DOHH2 (cell line): Measurements from ENCODE around the gene HSPB9.

ENCODE experiments used
- H3F3A ChIP-seq: fragments of 200-600 bp; sonication (generic), shearing (Covaris generic); 2 replicates; pipeline ENCODE4 v1.6.0; 2016; ENCODE audit warnings: antibody characterized with exemption, mild to moderate bottlenecking; ENCODE audit not compliant: control insufficient read depth, insufficient read depth
- H3K27ac ChIP-seq: fragments of 200-600 bp; sonication (generic); 2 replicates; pipeline ENCODE4 v1.5.1; 2014; ENCODE audit warnings: low read depth, mild to moderate bottlenecking, low read length, moderate library complexity
- H3K27me3 ChIP-seq: fragments of 200-600 bp; sonication (generic); 2 replicates; pipeline ENCODE4 v1.6.1; 2014; ENCODE audit warnings: mild to moderate bottlenecking, low read length, mixed read lengths; ENCODE audit not compliant: control insufficient read depth
- H3K36me3 ChIP-seq: fragments of 200-600 bp; sonication (generic); 2 replicates; pipeline ENCODE4 v1.6.1; 2014; ENCODE audit warnings: mild to moderate bottlenecking, low read length, moderate library complexity, mixed read lengths; ENCODE audit not compliant: control insufficient read depth
- H3K4me1 ChIP-seq: fragments of 200-600 bp; sonication (generic); 2 replicates; pipeline ENCODE4 v1.6.1; 2014; ENCODE audit warnings: mild to moderate bottlenecking, low read length, mixed read lengths; ENCODE audit not compliant: control insufficient read depth
- H3K4me2 ChIP-seq: fragments of 200-600 bp; sonication (generic); 2 replicates; pipeline ENCODE4 v1.6.0; 2014; ENCODE audit warnings: mild to moderate bottlenecking, low read length, moderate library complexity
- H3K4me3 ChIP-seq: fragments of 200-600 bp; sonication (generic); 2 replicates; pipeline ENCODE4 v1.5.1; 2014; ENCODE audit warnings: mild to moderate bottlenecking, low read length, mixed read lengths
- H3K79me2 ChIP-seq: fragments of 200-600 bp; sonication (generic); 2 replicates; pipeline ENCODE4 v1.6.1; 2014; ENCODE audit warnings: mild to moderate bottlenecking, low read length, mixed read lengths; ENCODE audit not compliant: control insufficient read depth
- H3K9me2 ChIP-seq: fragments of 200-600 bp; sonication (generic); replicated peaks from 2 replicates; pipeline ENCODE4 v1.6.1; 2014; ENCODE audit warnings: mild to moderate bottlenecking, low read length, mixed read lengths; ENCODE audit not compliant: control insufficient read depth
- H3K9me3 ChIP-seq: fragments of 200-600 bp; sonication (generic); 2 replicates; pipeline ENCODE4 v1.6.1; 2014; ENCODE audit warnings: antibody characterized with exemption, low read length, mixed read lengths; ENCODE audit not compliant: control insufficient read depth, insufficient read depth
- H4K20me1 ChIP-seq: fragments of 200-600 bp; sonication (generic); 2 replicates; pipeline ENCODE4 v1.6.0; 2014; ENCODE audit warnings: low read depth, mild to moderate bottlenecking, antibody characterized with exemption, low read length, moderate library complexity; ENCODE audit not compliant: control insufficient read depth, insufficient read depth
- EZH2phosphoT487 ChIP-seq: fragments of 200-600 bp; sonication (generic); IDR thresholded peaks from 2 replicates; pipeline ENCODE4 v1.6.1; 2017; ENCODE audit warnings: borderline replicate concordance, mild to moderate bottlenecking, antibody characterized with exemption, low read length, moderate library complexity, mixed read lengths
- TF ChIP-seq, protein P1 (sequence below): fragments of 200-600 bp; sonication (generic); IDR thresholded peaks from one replicate; pipeline ENCODE4 v1.5.1; 2014; ENCODE audit warnings: antibody characterized with exemption, mild to moderate bottlenecking, low read depth, low read length; ENCODE audit not compliant: poor library complexity, severe bottlenecking

HSPB9 gene

DNA sequence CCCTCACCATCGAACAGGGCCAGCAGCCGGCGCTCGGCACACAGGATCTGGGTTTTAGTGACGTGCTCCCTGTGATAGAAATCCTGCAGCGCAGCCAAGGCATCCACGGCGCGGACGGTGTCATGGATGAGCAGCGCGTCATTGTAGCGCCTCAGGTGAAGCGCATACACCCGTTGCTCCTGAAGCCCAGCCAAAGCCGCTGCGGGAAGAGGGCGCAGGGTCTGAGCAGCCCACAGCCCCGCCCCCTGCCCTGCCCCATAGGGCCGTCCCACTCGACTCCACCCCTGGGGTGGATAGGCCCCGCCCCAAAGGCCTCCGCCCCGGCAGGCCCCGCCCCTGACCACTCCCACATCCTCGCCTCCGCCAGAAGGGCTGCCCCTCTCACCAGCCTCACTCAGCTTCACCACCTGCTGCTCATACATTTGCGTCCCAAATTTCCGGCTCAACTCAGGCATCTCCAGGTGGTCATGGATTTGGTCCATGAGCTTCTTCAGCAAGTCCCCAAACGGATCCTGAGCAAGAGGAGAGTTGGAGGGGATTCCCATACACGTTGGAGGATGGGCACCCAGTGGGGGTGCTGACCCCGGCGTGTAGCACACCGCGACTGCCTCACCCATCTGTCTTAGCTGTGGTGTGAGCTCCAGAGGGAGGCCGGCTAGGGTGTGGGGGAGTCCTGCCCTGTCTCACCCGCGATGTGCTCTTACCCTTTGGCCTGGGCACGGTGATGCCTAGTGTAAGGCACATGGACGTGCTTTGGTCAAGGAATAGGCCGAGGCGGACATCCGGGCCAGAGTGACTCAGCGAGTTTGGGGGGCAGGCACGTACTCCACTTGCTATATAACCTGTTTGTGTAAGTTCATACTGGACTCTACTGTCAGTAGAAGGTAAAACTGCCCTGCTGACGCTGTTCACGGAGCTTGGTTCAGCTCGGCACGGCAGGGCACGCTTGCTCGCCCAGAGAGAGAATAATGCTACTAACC is 14.7 kb upstream of the HSPB9 start:
- Histone ChIP-seq H3K9me3 (no peaks in the 10 kb centered on the region), H3K79me2 (no peaks in the 10 kb centered on the region), H3K27ac (no peak overlapping the region), H3F3A (peaks cover 3% of the 10 kb centered on the region; the same call in 1 of the 2 replicates), H3K9me2 (no peaks in the 10 kb centered on the region), H4K20me1 (no peaks in the 10 kb centered on the region), H3K36me3 (peaks cover 2% of the 10 kb centered on the region), H3K4me1 (peaks cover 25% of the 10 kb centered on the region), H3K4me3 (peak overlapping the region; percentile 69), H3K4me2 (peak overlapping the region; percentile 84), H3K27me3 (no peaks in the 10 kb centered on the region)
- no peak for TF ChIP-seq EZH2phosphoT487
- TF ChIP-seq, protein P1, sequence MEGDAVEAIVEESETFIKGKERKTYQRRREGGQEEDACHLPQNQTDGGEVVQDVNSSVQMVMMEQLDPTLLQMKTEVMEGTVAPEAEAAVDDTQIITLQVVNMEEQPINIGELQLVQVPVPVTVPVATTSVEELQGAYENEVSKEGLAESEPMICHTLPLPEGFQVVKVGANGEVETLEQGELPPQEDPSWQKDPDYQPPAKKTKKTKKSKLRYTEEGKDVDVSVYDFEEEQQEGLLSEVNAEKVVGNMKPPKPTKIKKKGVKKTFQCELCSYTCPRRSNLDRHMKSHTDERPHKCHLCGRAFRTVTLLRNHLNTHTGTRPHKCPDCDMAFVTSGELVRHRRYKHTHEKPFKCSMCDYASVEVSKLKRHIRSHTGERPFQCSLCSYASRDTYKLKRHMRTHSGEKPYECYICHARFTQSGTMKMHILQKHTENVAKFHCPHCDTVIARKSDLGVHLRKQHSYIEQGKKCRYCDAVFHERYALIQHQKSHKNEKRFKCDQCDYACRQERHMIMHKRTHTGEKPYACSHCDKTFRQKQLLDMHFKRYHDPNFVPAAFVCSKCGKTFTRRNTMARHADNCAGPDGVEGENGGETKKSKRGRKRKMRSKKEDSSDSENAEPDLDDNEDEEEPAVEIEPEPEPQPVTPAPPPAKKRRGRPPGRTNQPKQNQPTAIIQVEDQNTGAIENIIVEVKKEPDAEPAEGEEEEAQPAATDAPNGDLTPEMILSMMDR: peak; percentile 15

DNA sequence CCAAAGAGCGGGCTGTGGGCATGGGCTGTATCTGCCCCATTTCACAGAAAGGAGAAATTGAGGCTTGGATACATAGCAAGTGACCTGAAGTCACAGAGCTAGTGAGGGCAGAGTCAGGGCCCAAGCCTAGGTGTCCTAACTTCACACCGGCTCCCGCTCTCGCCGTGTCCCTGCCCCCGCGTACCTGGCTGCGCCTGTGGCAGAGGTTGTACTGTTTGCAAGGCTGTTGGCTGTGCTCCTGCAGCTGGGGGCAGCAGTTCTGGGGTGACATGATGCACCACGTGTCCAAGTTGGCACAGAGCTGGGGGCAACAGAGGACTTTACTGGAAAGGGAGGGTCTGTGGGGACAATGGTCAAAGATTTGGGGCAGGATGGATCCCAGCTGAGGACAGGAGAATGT is 13.5 kb upstream of the HSPB9 start:
- peaks cover 11% of the 10 kb centered on the region for H3K36me3 ChIP-seq
- peaks cover 5% of the 10 kb centered on the region; the same call in 1 of the 2 replicates for H3F3A ChIP-seq
- no peak overlapping the region for H3K27ac ChIP-seq

DNA sequence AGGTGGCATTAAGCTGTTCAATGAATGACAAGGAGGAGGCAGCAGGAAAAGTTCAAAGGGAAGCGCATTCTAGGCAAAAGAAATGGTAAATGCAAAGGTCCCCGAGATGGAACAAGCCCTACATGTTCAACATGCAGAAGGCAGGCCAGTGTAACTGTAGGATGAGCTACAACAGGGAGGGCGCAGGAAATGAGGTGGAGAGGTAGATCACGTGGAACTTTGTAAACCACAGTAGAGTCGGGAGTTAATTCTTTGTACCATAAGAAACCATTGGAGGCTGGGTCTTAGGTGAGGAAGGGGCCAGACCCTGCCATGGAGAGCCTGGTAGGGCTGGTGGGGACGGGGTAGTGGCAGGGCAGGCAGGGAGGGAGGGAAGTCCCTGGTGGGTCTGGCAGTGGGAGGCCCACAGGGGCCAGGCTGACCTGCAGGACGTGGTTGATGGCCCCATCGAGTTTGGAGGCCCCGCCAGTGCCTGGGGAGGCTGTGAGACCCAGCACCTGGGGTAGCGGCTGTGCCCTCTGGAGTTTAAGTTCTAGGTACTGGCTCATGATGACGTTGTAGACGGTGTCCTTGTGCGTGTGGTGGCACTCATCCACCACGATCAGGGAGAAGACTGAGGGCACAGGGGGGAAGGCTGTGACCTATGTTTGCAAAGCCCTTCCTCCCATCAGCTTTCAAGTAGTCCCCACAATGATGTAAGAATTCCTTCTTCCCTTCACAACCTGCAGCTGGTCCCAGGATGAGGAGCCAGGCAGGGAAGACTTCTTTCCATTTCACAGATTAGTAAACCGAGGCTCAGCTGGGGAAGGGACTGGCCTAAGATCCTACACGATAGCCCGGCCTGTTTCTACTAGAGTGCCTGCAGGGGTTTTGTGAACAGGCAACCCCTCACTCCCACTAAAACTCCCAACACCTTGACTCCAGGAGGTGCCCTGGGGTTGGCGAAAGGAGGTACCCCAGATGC is 12.0 kb upstream of the HSPB9 start:
- Histone ChIP-seq H4K20me1 (no peaks in the 10 kb centered on the region), H3K4me1 (peaks cover 37% of the 10 kb centered on the region), H3K4me3 (no peak overlapping the region), H3K27me3 (no peaks in the 10 kb centered on the region), H3F3A (peaks cover 5% of the 10 kb centered on the region; the same call in 1 of the 2 replicates), H3K36me3 (peaks cover 24% of the 10 kb centered on the region), H3K27ac (no peak overlapping the region), H3K4me2 (no peak overlapping the region), H3K9me2 (no peaks in the 10 kb centered on the region), H3K9me3 (no peaks in the 10 kb centered on the region), H3K79me2 (no peaks in the 10 kb centered on the region)
- TF ChIP-seq EZH2phosphoT487: no peak
- TF ChIP-seq, protein P1: no peak

More for the DNA sequence above, 13.5 kb upstream of the HSPB9 start:
- Histone ChIP-seq H3K4me3 (no peak overlapping the region), H3K79me2 (no peaks in the 10 kb centered on the region), H3K4me2 (no peak overlapping the region), H3K4me1 (peaks cover 33% of the 10 kb centered on the region), H3K9me2 (no peaks in the 10 kb centered on the region), H3K9me3 (no peaks in the 10 kb centered on the region), H3K27me3 (no peaks in the 10 kb centered on the region), H4K20me1 (no peaks in the 10 kb centered on the region)
- TF ChIP-seq, protein P1: no peak
- TF ChIP-seq EZH2phosphoT487: no peak
